AG10803 (cell line): Measurements from ENCODE around the gene CIP2A.

Source experiments
- DNase-seq: peaks from one replicate; pipeline ENCODE4 v3.0.0; 2010; ENCODE audit warnings: low read depth
- H3K4me3 ChIP-seq: 2 replicates; pipeline ENCODE4 v1.5.1; 2011; ENCODE audit warnings: mild to moderate bottlenecking, low read length, control low read depth
- TF ChIP-seq, protein P1 (sequence below): conservative IDR thresholded peaks from 2 replicates; pipeline ENCODE4 v1.5.1; 2011; ENCODE audit warnings: mild to moderate bottlenecking, low read length, control low read depth, inconsistent platforms

The CIP2A gene

DNA sequence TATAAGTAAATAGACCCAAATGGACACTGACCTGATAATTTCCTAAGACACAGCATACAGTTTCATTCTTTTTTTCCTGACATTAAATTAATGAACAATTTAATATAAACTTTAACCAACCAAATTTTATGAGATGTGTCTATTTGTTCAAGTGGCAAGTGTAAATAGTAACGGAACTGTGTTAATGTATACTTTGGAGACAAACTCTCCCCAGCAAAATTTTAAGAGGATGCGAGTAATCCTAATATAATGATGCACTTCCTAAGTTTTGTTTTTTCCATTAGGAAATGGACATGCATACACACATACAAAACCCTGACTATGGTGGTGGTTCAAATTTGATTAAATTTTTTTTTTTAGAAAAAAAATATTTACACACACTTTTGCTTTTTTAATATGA is 40.4 kb downstream of the CIP2A start:
- TF ChIP-seq, protein P1, sequence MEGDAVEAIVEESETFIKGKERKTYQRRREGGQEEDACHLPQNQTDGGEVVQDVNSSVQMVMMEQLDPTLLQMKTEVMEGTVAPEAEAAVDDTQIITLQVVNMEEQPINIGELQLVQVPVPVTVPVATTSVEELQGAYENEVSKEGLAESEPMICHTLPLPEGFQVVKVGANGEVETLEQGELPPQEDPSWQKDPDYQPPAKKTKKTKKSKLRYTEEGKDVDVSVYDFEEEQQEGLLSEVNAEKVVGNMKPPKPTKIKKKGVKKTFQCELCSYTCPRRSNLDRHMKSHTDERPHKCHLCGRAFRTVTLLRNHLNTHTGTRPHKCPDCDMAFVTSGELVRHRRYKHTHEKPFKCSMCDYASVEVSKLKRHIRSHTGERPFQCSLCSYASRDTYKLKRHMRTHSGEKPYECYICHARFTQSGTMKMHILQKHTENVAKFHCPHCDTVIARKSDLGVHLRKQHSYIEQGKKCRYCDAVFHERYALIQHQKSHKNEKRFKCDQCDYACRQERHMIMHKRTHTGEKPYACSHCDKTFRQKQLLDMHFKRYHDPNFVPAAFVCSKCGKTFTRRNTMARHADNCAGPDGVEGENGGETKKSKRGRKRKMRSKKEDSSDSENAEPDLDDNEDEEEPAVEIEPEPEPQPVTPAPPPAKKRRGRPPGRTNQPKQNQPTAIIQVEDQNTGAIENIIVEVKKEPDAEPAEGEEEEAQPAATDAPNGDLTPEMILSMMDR = no peak
- no peak overlapping the region for H3K4me3 ChIP-seq
- DNase-seq = no peak

- TF ChIP-seq, protein P1 = no peak
- peak; percentile 52 for DNase-seq
Measured at GRCh38 chr3:108548304-108548703, 40.9 kb downstream of the CIP2A start.

DNA sequence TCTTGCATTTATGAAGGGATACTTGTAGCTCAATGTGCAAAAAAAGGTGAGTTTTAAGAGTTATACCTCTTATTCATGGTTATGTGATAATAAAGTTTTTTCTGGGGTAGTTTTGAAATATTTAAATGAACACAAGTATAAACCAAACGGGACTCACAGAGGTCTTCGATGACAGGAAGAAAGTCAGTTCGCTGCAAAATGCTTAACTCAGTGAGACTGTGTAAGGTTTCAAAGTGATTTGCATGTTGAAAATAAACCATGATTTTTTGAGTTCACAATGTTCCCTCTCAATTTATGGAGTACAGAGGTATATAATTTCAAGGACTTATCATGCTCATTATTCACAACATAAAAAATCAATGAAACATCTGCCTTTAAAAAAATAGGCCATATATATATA is 42.5 kb downstream of the CIP2A start:
- H3K4me3 ChIP-seq = no peak overlapping the region
- TF ChIP-seq, protein P1 = no peak
- DNase-seq = no peak

More at GRCh38 chr3:108548304-108548703, 40.9 kb downstream of the CIP2A start:
- H3K4me3 ChIP-seq = no peak overlapping the region

GRCh38 chr3:108546247-108546646 is 43.0 kb downstream of the CIP2A start:
- DNase-seq = no peak
- TF ChIP-seq, protein P1 = no peak
- H3K4me3 ChIP-seq = no peak overlapping the region

DNA sequence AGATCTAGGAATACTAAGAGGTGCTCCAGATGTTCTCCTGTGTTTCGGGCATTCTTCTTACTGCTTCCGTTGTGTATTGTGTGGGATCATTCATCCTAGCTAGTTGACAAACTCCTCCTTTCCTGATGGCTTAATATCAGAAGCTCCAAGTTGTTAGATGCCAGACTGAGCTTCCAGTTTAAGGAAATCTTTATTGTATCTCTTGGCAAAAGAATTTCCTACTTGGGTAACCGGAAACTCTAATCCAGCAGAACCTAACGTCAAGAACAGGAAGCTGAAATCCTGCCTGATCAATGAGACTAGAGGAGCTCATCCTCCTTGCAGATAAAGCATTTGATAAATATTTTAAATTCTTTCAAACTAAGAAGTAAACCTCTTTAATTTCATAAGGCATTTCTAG is 51.2 kb downstream of the CIP2A start:
- TF ChIP-seq, protein P1 = no peak
- no peak overlapping the region for H3K4me3 ChIP-seq
- no peak for DNase-seq

DNA sequence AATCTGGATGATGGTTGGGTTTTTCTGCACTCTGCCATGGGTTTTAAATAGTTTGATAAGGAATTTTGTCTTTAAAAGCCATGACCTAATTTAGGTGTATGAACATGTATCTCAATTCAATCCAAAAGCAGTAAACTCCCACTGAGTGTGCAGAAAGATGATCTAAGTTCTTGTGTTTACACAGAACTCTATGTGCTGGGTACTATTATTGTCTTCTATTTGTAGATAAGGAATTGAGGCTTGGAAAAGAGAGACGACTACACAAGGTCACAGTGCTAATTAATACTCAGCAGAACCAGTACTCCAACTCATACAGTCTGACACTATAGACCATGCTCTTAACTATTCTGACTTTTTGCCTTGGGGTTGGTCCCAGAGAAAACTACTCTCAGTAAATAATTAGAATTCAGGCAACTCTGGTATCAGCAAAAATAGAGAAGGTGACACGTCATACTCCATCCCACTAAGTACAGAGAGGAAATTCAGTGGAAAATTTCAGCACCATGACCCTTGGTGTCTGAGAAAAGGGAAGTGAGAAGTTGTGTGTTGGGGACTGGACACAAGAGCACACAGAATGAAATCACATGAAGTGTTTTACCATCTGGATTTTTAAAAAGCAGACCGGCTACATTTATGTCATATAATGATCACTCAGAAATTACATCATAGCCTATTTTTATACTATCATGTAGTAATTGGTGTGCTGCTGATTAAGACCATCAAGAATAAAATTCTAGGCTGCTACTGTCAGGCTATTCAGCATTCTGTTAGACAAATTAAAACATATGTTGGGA is 60.6 kb downstream of the CIP2A start:
- TF ChIP-seq, protein P1 = no peak
- H3K4me3 ChIP-seq = no peak overlapping the region
- DNase-seq = no peak

- no peak overlapping the region for H3K4me3 ChIP-seq
- TF ChIP-seq, protein P1 = no peak
- no peak for DNase-seq
Measured at GRCh38 chr3:108527817-108528216, 61.4 kb downstream of the CIP2A start.
